Measurements from ENCODE around the gene DNAJB9. TPM values are rescaled to one million over a fixed set of nuclear protein-coding genes. Genes with fewer than 3 reads are reported as not detected.

DNAJB9 gene
- total and polyA plus RNA-seq, 2 of the 8 experiments (the other 6 are each of a cell fraction or from before 2014, with no cell fraction given) = 1.8 to 9.7 TPM

DNA sequence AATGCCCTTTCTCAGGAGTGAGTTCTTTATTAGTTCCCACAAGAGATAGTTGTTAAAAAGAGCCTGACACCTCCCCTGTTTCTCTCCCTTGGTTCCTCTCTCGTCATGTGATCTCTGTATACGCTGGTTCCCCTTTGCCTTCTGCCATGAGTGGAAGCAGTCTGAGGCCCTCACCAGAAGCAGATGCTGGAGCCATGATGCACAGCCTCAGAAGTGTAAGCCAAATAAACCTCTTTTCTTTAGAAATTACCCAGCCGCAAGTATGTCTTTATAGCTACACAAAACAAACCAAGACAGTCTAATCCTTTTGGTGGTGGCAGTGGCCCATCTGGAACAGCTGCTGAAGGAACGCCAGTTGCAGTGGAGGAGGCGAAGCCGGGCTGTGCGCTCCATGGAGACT is 9.3 kb downstream of the DNAJB9 start:
- DNase-seq (ENCODE audit: low read depth in 1 of 2, low spot score in 2 of 2) = no peak
- H3K9ac ChIP-seq (replicated peaks in 1 of 4; ENCODE audit: extremely low read depth in 1 of 4, low read depth in 3 of 4, low read length in 3 of 4) = no peak overlapping the region
- no peak for FAIRE-seq
- no peak overlapping the region for H2BK12ac ChIP-seq (ENCODE audit: low read depth, low read length)
- H2BK5ac ChIP-seq (ENCODE audit: low read depth, low read length) = no peak overlapping the region
- H3K23ac ChIP-seq (ENCODE audit: insufficient read length) = no peak overlapping the region
- no peak overlapping the region for H4K91ac ChIP-seq (replicated peaks; ENCODE audit: insufficient read length, low read length)
- ChIA-PET POLR2A (ENCODE audit: partially characterized antibody) (interaction anchor here (1.3 to 1.4 kb wide), 2 partner anchors 9 to 13 kb away, joined by 3 to 5 read pairs; partner anchors contain the start of gene DNAJB9), CTCF (ENCODE audit: partially characterized antibody) (no interaction called here)
- no peaks in the 10 kb centered on the region for H3K23me2 ChIP-seq (ENCODE audit: low read depth, low read length)
- H3K9me3 ChIP-seq (ENCODE audit: insufficient read depth in 2 of 2, low read depth in 1 of 2, low read length in 1 of 2) = peaks cover 0 to 9% of the 10 kb centered on the region in 2 experiments; a peak in 1 of 4 replicates
- H3K4me3 ChIP-seq (ENCODE audit: extremely low read depth in 1 of 4, insufficient read depth in 2 of 4, low read depth in 3 of 4, low read length in 4 of 4) = no peak overlapping the region
- H2AK5ac ChIP-seq (ENCODE audit: low read depth, low read length) = no peak overlapping the region
- peaks cover 3% of the 10 kb centered on the region; the same call in 1 of the 2 replicates for H3K79me1 ChIP-seq (ENCODE audit: low read depth, low read length)
- 0 out of 4 replicates have a peak, but pooled peaks cover 0 to 2% of the 10 kb centered on the region in 2 experiments for H3K79me2 ChIP-seq (ENCODE audit: control insufficient read depth in 1 of 2, insufficient read depth in 2 of 2, low read length in 2 of 2)
- H3K18ac ChIP-seq (ENCODE audit: extremely low read depth, low read length) = no peak overlapping the region
- 97% methylated on average over 7 of the region's 7 CpGs; no CpG with 5 or more reads in 1 of the 2 experiments for WGBS, 2 experiments (ENCODE audit: extremely low coverage in 1 of 2, insufficient coverage in 1 of 2, insufficient read length in 1 of 2, insufficient replicate concordance in 2 of 2, low coverage in 1 of 2, low lambda C conversion rate in 2 of 2, missing lambda C conversion rate in 1 of 2)
- peaks cover 0 to 7% (median 6%) of the 10 kb centered on the region in 4 experiments; a peak in 3 of 7 replicates for H3K4me1 ChIP-seq (replicated peaks in 1 of 4; ENCODE audit: control insufficient read depth in 3 of 4, insufficient read depth in 4 of 4, low read length in 3 of 4)
- H2BK120ac ChIP-seq (replicated peaks; ENCODE audit: low read depth, low read length) = no peak overlapping the region
- H4K20me1 ChIP-seq (replicated peaks in 1 of 2; ENCODE audit: control insufficient read depth in 1 of 2, insufficient read depth in 2 of 2, low read length in 2 of 2) = no peaks in the 10 kb centered on the region
- H4K8ac ChIP-seq (ENCODE audit: extremely low read depth, insufficient read depth, low read length) = no peak overlapping the region
- H2AFZ ChIP-seq (ENCODE audit: low read length) = no peak overlapping the region
- H3K27me3 ChIP-seq (replicated peaks in 1 of 4; ENCODE audit: control insufficient read depth in 3 of 4, extremely low read depth in 1 of 4, insufficient read depth in 3 of 4, low read length in 3 of 4) = no peaks in the 10 kb centered on the region
- H3K27ac ChIP-seq (ENCODE audit: low read depth, low read length) = no peak overlapping the region
- H4K5ac ChIP-seq (ENCODE audit: insufficient read length, low read depth, low read length) = no peak overlapping the region
- peaks cover 0 to 15% (median 2%) of the 10 kb centered on the region in 4 experiments; a peak in 1 of 8 replicates for H3K36me3 ChIP-seq (ENCODE audit: control insufficient read depth in 2 of 4, insufficient read depth in 4 of 4, low read length in 3 of 4)
- H3K4ac ChIP-seq (replicated peaks; ENCODE audit: insufficient read length, low read depth, low read length) = no peak overlapping the region
- H3K4me2 ChIP-seq (ENCODE audit: insufficient read depth in 1 of 2, low read depth in 2 of 2, low read length in 2 of 2) = no peak overlapping the region
- TF ChIP-seq RXRA (IDR thresholded peaks at IDR 0.05; ENCODE audit: insufficient read depth, low read depth, low read length) = no peak
- no peak for TF ChIP-seq RAD21 (IDR thresholded peaks at IDR 0.05 in 1 of 2, conservative IDR thresholded peaks at IDR 0.05 in 1 of 2; ENCODE audit: low read depth in 2 of 2, low read length in 2 of 2)
- no peak for TF ChIP-seq RNF2 (IDR thresholded peaks at IDR 0.05; ENCODE audit: borderline replicate concordance, low read depth, low read length, missing control alignments, poor library complexity, severe bottlenecking)
- TF ChIP-seq RBBP5 (IDR thresholded peaks at IDR 0.05; ENCODE audit: borderline replicate concordance, low read depth, low read length) = no peak
- TF ChIP-seq, protein P1, sequence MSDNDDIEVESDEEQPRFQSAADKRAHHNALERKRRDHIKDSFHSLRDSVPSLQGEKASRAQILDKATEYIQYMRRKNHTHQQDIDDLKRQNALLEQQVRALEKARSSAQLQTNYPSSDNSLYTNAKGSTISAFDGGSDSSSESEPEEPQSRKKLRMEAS (IDR thresholded peaks at IDR 0.05) = no peak
- TF ChIP-seq, protein P2, sequence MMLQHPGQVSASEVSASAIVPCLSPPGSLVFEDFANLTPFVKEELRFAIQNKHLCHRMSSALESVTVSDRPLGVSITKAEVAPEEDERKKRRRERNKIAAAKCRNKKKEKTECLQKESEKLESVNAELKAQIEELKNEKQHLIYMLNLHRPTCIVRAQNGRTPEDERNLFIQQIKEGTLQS (IDR thresholded peaks at IDR 0.05; ENCODE audit: insufficient read depth, low read depth, low read length) = no peak
- no peak overlapping the region for H3K14ac ChIP-seq (ENCODE audit: insufficient read length)
- no peak overlapping the region for H3K56ac ChIP-seq (replicated peaks; ENCODE audit: insufficient read length, low read depth, low read length)
- no peak overlapping the region for H2BK15ac ChIP-seq (ENCODE audit: low read length)
- H2BK20ac ChIP-seq (ENCODE audit: low read length) = no peak overlapping the region
